ENCODE data around the gene SLC41A1. TPM values are rescaled to one million over a fixed set of nuclear protein-coding genes. Genes with fewer than 3 reads are reported as not detected.

The SLC41A1 gene
- total and polyA plus RNA-seq, 8 donors = 8.2 to 46.2 (median 16.2) TPM

DNA sequence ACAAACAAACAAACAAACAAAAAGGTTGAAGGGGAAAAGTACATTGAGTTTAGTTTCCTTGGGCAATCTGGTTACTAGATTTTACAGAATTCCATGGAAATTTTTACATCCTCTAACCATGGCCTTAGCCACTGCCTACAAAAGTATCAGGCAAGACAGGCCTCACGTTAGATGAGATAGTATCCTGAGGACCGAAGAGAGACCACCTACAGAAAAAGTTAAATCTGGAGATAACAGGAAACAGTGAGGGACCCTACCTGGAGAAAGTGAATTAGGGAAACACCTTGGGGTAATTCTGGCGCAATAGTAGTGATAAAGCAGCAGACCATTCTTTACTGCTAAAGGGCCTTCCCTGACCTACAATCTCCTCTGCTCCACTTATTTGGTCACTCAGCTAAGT lies 46.4 kb downstream of the SLC41A1 start:
- no peak for DNase-seq
- no peaks in the 10 kb centered on the region for H3K27me3 ChIP-seq
- intact Hi-C loops (cut with DNase I; ENCODE audit: low total_unique reads) = no loop called here
- 70 to 96% (median 93%) methylated on average over 3 of the region's 3 CpGs for WGBS, 5 donors
- no peak overlapping the region for H3K27ac ChIP-seq
- peaks cover 0 to 9% (median 0%) of the 10 kb centered on the region in 4 donors for H3K4me1 ChIP-seq
- H3K4me3 ChIP-seq = no peak overlapping the region
- H3K9me3 ChIP-seq = no peaks in the 10 kb centered on the region
- H3K36me3 ChIP-seq = peaks cover 0 to 16% (median 13%) of the 10 kb centered on the region in 4 donors
- TF ChIP-seq, protein P1, sequence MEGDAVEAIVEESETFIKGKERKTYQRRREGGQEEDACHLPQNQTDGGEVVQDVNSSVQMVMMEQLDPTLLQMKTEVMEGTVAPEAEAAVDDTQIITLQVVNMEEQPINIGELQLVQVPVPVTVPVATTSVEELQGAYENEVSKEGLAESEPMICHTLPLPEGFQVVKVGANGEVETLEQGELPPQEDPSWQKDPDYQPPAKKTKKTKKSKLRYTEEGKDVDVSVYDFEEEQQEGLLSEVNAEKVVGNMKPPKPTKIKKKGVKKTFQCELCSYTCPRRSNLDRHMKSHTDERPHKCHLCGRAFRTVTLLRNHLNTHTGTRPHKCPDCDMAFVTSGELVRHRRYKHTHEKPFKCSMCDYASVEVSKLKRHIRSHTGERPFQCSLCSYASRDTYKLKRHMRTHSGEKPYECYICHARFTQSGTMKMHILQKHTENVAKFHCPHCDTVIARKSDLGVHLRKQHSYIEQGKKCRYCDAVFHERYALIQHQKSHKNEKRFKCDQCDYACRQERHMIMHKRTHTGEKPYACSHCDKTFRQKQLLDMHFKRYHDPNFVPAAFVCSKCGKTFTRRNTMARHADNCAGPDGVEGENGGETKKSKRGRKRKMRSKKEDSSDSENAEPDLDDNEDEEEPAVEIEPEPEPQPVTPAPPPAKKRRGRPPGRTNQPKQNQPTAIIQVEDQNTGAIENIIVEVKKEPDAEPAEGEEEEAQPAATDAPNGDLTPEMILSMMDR (IDR thresholded peaks at IDR 0.05) = no peak
- TF ChIP-seq EP300 (IDR thresholded peaks at IDR 0.05) = no peak
- no peak for TF ChIP-seq POLR2A (IDR thresholded peaks at IDR 0.05)
- TF ChIP-seq POLR2AphosphoS5 (IDR thresholded peaks at IDR 0.05) = no peak

GRCh38 chr1:205766038-205766437 lies 47.0 kb downstream of the SLC41A1 start:
- H3K36me3 ChIP-seq = peaks cover 0 to 16% (median 13%) of the 10 kb centered on the region in 4 donors
- no peak for TF ChIP-seq POLR2A (IDR thresholded peaks at IDR 0.05)
- intact Hi-C loops (cut with DNase I; ENCODE audit: low total_unique reads) = no loop called here

GRCh38 chr1:205764578-205764977 lies 48.4 kb downstream of the SLC41A1 start:
- H3K27me3 ChIP-seq = no peaks in the 10 kb centered on the region
- no peak for DNase-seq
- H3K27ac ChIP-seq = no peak overlapping the region
- WGBS, 5 donors = 95 to 100% (median 96%) methylated on average over 2 of the region's 2 CpGs
- intact Hi-C loops (cut with DNase I; ENCODE audit: low total_unique reads) = no loop called here
- peaks cover 0 to 3% (median 0%) of the 10 kb centered on the region in 4 donors for H3K4me1 ChIP-seq
- peaks cover 0 to 5% (median 2%) of the 10 kb centered on the region in 4 donors for H3K36me3 ChIP-seq
- TF ChIP-seq, protein P1 (IDR thresholded peaks at IDR 0.05) = no peak
- no peak for TF ChIP-seq POLR2A (IDR thresholded peaks at IDR 0.05)
- TF ChIP-seq POLR2AphosphoS5 (IDR thresholded peaks at IDR 0.05) = no peak
- TF ChIP-seq EP300 (IDR thresholded peaks at IDR 0.05) = no peak
- H3K9me3 ChIP-seq = no peaks in the 10 kb centered on the region
- no peak overlapping the region for H3K4me3 ChIP-seq

More at GRCh38 chr1:205766038-205766437, 47.0 kb downstream of the SLC41A1 start:
- DNase-seq = no peak
- H3K4me1 ChIP-seq = peaks cover 0 to 9% (median 0%) of the 10 kb centered on the region in 4 donors
- no peak overlapping the region for H3K4me3 ChIP-seq
- WGBS, 5 donors = 67 to 72% (median 71%) methylated on average over 5 of the region's 5 CpGs
- no peak overlapping the region for H3K27ac ChIP-seq
- no peaks in the 10 kb centered on the region for H3K9me3 ChIP-seq
- no peaks in the 10 kb centered on the region for H3K27me3 ChIP-seq

- Histone ChIP-seq H3K27me3 (no peaks in the 10 kb centered on the region), H3K4me3 (no peak overlapping the region), H3K9me3 (no peaks in the 10 kb centered on the region), H3K27ac (no peak overlapping the region), H3K36me3 (no peaks in the 10 kb centered on the region), H3K4me1 (no peaks in the 10 kb centered on the region)
- intact Hi-C loops (cut with DNase I; ENCODE audit: low total_unique reads) = no loop called here
- TF ChIP-seq, protein P1 (IDR thresholded peaks at IDR 0.05) = no peak
- TF ChIP-seq POLR2A (IDR thresholded peaks at IDR 0.05) (no peak), EP300 (IDR thresholded peaks at IDR 0.05) (no peak), POLR2AphosphoS5 (IDR thresholded peaks at IDR 0.05) (no peak)
- no peak for DNase-seq
Observed at GRCh38 chr1:205763980-205764379, 49.0 kb downstream of the SLC41A1 start.

- Histone ChIP-seq H3K36me3 (no peaks in the 10 kb centered on the region), H3K27me3 (no peaks in the 10 kb centered on the region), H3K4me1 (no peaks in the 10 kb centered on the region), H3K27ac (no peak overlapping the region), H3K9me3 (no peaks in the 10 kb centered on the region), H3K4me3 (no peak overlapping the region)
- WGBS, 5 donors = 73 to 86% (median 85%) methylated on average over 3 of the region's 3 CpGs
- intact Hi-C loops (cut with DNase I; ENCODE audit: low total_unique reads) = no loop called here
- TF ChIP-seq, protein P1 (IDR thresholded peaks at IDR 0.05) = no peak
- TF ChIP-seq POLR2AphosphoS5 (IDR thresholded peaks at IDR 0.05) (no peak), POLR2A (IDR thresholded peaks at IDR 0.05) (no peak), EP300 (IDR thresholded peaks at IDR 0.05) (no peak)
- no peak for DNase-seq
Observed at GRCh38 chr1:205760606-205761005, 52.4 kb downstream of the SLC41A1 start.
